T-helper 22 cell (primary cell): ENCODE results near the gene IMPG2.

ENCODE experiments used
- DNase-seq: peaks from one replicate; pipeline ENCODE4 v3.0.0-alpha.2; 2020; ENCODE audit warnings: low read depth

Gene IMPG2

DNA sequence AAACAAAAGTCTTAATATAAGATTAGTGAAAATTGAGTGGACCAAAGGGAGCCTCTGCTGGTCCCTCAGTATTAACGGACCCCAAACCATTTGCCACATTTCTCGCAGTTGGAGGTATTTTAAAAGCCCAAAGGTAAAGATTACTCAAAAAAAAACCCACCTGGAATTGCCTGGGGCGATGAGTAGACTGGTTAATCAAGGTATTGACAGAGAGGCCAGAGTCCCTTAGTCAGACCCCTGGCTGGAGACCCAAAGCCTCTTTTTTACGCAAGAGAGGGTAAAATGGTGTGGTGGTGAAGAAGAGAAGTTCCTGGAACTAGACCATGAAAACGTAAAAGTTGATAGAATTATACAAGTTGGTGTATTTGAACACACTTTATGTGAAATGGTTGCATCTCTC, 137.2 kb downstream of the IMPG2 start:
- no peak for DNase-seq

DNA sequence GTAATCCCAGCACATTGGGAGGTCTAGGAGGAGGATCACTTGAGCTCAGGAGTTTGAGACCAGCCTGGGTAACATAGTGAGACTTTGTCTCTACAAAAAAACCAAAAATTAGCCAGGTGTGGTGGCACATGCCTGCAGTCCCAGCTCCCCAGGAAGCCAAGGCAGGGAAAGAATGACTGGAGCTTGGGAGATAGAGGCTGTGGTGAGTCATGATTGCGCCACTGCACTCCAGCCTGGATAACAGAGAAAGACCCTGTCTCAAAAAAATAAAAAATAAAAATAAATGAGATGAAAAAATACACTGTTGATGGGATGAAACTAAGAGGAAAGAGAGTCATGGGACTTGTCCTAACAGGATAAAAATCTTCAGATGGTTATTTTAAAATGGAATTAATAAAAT, 137.6 kb downstream of the IMPG2 start:
- no peak for DNase-seq

DNA sequence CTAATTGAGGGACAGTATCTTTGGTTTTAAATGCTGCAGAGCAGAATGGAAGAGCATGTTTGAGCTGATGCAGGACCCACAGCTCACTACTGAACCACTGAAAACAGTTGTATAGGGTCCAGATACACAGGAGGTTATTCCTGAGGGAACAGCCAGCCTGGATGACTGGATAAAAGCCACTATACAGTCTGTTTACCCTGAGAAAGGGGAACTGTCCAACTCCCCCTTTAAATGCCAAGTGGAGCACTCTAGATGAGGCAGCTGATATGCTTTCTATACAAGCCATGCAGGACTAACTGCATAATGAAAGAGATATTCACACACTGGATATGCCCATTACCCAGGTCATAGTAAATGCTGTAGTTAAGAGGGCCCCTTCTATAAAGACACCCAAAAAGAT, 138.6 kb downstream of the IMPG2 start:
- DNase-seq, result no peak

DNA sequence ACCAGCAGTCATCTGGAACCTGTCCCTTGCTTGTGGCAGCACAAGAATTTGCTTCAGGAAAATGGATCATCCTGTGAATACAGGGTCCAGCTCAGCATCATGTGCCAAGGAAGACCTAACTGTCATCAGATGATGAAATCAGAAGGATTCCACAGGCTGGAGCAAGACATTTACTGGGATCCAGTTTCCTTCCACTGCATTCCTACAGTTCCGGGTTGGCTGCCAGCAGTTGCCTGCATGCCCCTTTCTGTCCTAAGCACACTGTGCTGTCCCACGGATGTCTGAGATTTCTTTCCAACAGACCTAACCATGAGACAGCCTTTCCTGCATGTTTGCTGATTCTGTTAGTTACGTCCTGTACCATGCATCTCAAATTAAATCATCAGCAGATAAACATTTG, 140.7 kb downstream of the IMPG2 start:
- no peak for DNase-seq

DNA sequence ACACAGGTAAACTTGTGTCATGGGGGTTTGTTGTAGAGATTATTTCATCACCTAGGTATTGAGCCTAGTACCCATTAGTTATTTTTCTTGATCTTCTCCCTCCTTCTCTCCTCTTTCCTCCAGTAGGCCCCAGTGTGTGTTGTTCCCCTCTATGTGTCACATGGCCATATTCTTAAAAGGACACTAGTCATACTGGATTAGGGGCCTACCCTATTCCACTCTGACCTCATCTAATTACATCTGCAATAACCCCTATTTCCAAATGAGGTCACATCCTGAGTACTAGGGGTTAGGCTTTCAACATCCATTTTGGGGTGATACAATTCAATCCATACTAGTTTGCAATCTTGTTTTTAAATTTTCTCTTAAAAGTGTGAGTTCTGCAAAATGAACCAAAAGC, 142.8 kb downstream of the IMPG2 start:
- DNase-seq, result no peak
